ENCODE data around the gene DNM1.

DNA sequence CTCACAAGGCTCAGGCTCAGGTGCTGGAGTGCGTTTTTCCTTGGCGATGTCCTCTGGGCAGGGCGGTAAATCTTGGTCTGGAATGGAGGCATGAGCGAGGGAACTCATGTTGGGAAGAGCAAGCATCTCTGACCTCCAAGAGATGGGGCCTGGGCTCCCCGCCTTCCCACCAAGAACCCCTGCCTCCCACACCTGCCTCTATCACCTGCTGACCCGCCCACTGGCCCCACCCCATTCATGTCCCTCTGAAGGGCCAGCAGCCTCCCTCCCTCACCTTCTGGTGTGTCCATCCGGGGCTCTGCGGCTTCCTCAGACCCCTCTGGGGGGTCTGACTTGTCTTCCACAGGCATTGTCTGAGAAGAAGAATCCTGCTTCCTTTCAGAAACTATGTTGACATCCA lies 22.7 kb upstream of the DNM1 start:
- TF ChIP-seq, protein P1, sequence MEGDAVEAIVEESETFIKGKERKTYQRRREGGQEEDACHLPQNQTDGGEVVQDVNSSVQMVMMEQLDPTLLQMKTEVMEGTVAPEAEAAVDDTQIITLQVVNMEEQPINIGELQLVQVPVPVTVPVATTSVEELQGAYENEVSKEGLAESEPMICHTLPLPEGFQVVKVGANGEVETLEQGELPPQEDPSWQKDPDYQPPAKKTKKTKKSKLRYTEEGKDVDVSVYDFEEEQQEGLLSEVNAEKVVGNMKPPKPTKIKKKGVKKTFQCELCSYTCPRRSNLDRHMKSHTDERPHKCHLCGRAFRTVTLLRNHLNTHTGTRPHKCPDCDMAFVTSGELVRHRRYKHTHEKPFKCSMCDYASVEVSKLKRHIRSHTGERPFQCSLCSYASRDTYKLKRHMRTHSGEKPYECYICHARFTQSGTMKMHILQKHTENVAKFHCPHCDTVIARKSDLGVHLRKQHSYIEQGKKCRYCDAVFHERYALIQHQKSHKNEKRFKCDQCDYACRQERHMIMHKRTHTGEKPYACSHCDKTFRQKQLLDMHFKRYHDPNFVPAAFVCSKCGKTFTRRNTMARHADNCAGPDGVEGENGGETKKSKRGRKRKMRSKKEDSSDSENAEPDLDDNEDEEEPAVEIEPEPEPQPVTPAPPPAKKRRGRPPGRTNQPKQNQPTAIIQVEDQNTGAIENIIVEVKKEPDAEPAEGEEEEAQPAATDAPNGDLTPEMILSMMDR (IDR thresholded peaks at IDR 0.05): no peak
- TF ChIP-seq POLR2A (IDR thresholded peaks at IDR 0.05): no peak
